HG03025 (cell line): ENCODE measurements around the gene ASH1L.
"Not testable (repeated sequence)": the region's sequence is repeated elsewhere in the genome, so short reads cannot be mapped to it uniquely, and the experiment has no call there.

Experiments
- ATAC-seq: cut with Tn5 transposase; IDR thresholded peaks from one replicate; pipeline ENCODE4 v1.9.1; 2021; ENCODE audit warnings: mild to moderate bottlenecking, moderate library complexity; ENCODE audit not compliant: unreplicated experiment, low FRiP score

ASH1L gene

GRCh38 chr1:155342842-155343241 is 219.8 kb downstream of the ASH1L start:
- no peak for ATAC-seq

GRCh38 chr1:155339515-155340097 is 223.0 kb downstream of the ASH1L start:
- ATAC-seq: no peak

GRCh38 chr1:155334962-155335361 is 227.6 kb downstream of the ASH1L start:
- ATAC-seq: no peak

GRCh38 chr1:155329980-155330598 is 232.5 kb downstream of the ASH1L start:
- ATAC-seq: no peak

- ATAC-seq: not testable (repeated sequence)
These were observed 233.7 kb downstream of the ASH1L start for GRCh38 chr1:155328856-155329255.

- no peak for ATAC-seq
These were observed 234.6 kb downstream of the ASH1L start for GRCh38 chr1:155327981-155328380.

- ATAC-seq: no peak
These were observed 236.0 kb downstream of the ASH1L start for GRCh38 chr1:155326631-155327037.

GRCh38 chr1:155326020-155326526 is 236.5 kb downstream of the ASH1L start:
- no peak for ATAC-seq

GRCh38 chr1:155325603-155325893 is 237.1 kb downstream of the ASH1L start:
- no peak for ATAC-seq

GRCh38 chr1:155324717-155325602 is 237.6 kb downstream of the ASH1L start:
- peak; percentile 2 for ATAC-seq

- ATAC-seq: peak; percentile 51
These were observed 238.4 kb downstream of the ASH1L start for GRCh38 chr1:155324037-155324716.

- peak; percentile 36 for ATAC-seq
These were observed 238.9 kb downstream of the ASH1L start for GRCh38 chr1:155323729-155324036.

GRCh38 chr1:155322953-155323728 is 239.5 kb downstream of the ASH1L start:
- peak; percentile 36 for ATAC-seq

- no peak for ATAC-seq
These were observed 240.0 kb downstream of the ASH1L start for GRCh38 chr1:155322571-155322952.

- no peak for ATAC-seq
These were observed 240.7 kb downstream of the ASH1L start for GRCh38 chr1:155321639-155322503.

- ATAC-seq: no peak
These were observed 241.7 kb downstream of the ASH1L start, which contains the start of gene RUSC1 for GRCh38 chr1:155320661-155321617. Gene RUSC1 (plus strand): TSS chr1:155320894. CDS start chr1:155321774, 880 bp downstream.

GRCh38 chr1:155320252-155320651 is 242.4 kb downstream of the ASH1L start:
- no peak for ATAC-seq

- no peak for ATAC-seq
These were observed 243.1 kb downstream of the ASH1L start for GRCh38 chr1:155319536-155319935.
